GM12865 (cell line): ENCODE measurements around the gene NT5C3B.
A peak's percentile ranks its signal among the peaks of the same experiment; 100 is the strongest.
"Not testable (repeated sequence)": the region's sequence is repeated elsewhere in the genome, so short reads cannot be mapped to it uniquely, and the experiment has no call there.

Source experiments
- DNase-seq: peaks from one replicate; pipeline ENCODE4 v3.0.0; 2010; ENCODE audit warnings: low read depth
- H3K4me3 ChIP-seq: 2 replicates; pipeline ENCODE4 v1.5.1; 2011; ENCODE audit warnings: mild to moderate bottlenecking, low read depth, low read length, control low read depth
- TF ChIP-seq, protein P1 (sequence below): IDR thresholded peaks from 2 replicates; pipeline ENCODE4 v1.5.1; 2011; ENCODE audit warnings: low read length, control low read depth, low read depth, inconsistent platforms; ENCODE audit not compliant: insufficient read depth; ENCODE audit errors: missing control alignments

NT5C3B gene

DNA sequence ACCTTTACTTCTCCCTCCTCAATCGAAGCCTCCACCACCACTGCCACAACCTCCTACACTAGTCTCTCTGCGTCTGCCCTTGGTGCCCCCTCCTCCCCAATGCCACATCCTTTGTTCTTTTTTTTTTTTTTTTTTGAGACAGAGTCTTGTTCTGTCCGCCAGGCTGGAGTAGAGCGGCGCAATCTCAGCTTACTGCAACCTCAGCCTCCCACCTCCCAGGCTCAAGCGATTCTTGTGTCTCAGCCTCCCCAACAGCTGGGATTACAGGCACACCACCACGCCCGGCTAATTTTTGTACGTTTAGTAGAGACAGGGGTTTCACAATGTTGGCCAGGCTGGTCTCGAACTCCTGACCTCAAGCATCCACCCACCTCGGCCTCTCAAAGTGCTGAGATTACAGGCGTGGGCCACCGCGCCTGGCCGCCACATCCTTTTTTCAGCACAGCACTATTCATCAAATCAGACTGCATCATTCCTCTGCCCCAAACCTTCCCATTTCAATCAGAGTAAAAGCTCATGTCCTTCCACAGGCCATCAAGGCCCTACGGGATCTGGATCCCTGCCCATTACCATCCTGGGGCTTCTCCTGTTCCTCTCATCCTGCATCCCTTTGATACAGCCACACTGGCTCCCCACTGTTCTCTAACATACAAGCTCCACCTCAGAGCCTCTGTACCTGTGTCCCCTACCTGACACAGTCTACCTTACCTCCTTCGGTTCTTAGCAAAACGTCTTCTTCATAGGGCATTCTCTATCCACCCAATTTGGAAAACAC, 27.2 kb upstream of the NT5C3B start:
- TF ChIP-seq, protein P1, sequence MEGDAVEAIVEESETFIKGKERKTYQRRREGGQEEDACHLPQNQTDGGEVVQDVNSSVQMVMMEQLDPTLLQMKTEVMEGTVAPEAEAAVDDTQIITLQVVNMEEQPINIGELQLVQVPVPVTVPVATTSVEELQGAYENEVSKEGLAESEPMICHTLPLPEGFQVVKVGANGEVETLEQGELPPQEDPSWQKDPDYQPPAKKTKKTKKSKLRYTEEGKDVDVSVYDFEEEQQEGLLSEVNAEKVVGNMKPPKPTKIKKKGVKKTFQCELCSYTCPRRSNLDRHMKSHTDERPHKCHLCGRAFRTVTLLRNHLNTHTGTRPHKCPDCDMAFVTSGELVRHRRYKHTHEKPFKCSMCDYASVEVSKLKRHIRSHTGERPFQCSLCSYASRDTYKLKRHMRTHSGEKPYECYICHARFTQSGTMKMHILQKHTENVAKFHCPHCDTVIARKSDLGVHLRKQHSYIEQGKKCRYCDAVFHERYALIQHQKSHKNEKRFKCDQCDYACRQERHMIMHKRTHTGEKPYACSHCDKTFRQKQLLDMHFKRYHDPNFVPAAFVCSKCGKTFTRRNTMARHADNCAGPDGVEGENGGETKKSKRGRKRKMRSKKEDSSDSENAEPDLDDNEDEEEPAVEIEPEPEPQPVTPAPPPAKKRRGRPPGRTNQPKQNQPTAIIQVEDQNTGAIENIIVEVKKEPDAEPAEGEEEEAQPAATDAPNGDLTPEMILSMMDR = no peak
- peak; percentile 17 for DNase-seq
- H3K4me3 ChIP-seq = peak overlapping the region; percentile 74

DNA sequence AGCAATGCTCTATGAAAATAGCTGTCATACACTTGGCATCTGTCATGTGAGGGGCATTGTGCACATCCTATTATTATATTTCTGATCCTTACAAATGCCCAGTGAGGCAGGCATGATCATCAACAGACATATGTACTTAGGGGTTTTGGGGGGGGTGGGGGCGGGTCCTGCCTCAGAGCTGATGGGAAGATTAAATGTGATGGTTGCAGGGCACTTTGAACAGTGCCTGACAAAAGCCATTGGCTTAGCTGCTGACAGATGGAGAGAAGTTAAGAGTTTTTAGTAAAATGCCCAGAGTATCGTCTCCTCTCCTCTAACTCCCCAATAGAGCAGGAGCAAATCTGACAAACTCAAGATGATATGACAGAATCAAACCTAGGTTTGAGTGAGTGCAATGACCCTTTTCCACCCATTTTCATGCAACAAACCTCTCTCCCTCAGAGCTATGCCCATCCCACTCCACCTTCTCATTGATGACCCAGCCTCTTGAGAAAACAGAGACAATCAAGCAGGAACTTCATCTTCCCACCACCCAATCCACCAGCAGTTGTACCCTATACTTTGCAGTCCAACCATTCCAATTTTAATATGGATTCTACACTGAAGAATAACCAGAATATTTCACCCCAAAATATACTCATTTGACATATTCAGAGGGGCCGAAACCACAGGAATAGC, 24.4 kb upstream of the NT5C3B start:
- TF ChIP-seq, protein P1 = no peak
- H3K4me3 ChIP-seq = no peak overlapping the region
- no peak for DNase-seq

DNA sequence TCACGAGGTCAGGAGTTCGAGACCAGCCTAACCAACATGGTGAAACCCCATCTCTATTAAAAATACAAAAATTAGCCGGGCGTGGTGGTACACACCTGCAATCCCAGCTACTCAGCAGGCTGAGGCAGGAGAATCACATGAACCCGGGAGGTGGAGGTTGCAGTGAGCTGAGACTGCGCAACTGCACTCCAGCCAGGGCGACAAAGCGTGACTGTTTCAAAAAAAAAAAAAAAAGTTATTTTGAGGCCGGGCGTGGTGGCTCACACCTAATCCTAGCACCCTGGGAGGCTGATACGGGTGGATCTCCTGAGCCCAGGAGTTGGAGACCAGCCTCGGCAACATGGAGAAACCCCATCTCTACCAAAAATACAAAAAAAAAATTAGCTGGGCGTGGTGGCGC, 15.3 kb upstream of the NT5C3B start:
- DNase-seq, H3K4me3 ChIP-seq: not testable (repeated sequence)

DNA sequence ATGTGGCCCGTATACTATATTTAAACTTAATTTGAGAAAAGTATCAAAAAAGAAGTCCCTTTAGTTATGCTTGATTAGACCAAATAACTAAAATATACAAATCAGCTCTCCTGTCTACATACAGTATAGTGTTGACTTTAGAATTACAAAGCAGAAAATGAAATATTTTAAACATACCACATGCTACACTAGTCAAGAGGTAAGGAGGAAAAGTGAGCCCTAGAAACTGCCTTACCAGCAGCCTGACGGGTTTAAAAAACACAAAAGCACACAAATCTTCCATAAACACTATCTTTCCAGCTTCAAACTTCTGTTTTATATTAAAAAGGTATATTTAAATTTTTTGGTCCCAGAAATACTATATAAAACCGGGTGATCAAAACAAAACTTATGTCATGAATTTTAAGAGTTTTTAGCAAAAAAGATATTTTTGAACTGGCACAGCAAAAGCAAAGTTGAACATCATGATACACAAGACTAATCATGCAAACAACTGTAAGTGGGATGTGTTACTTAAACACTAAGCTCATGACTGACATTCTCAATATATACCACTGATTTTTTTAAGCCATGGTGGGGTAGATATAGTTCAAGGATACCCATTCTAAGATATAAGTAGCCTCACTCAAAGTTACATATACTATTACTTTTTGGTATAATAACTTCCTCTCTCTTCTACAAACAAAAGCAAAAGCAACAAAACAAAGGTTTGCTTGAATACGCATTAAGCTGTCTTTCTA, 13.4 kb upstream of the NT5C3B start:
- DNase-seq = no peak
- H3K4me3 ChIP-seq = no peak overlapping the region
- TF ChIP-seq, protein P1 = no peak

DNA sequence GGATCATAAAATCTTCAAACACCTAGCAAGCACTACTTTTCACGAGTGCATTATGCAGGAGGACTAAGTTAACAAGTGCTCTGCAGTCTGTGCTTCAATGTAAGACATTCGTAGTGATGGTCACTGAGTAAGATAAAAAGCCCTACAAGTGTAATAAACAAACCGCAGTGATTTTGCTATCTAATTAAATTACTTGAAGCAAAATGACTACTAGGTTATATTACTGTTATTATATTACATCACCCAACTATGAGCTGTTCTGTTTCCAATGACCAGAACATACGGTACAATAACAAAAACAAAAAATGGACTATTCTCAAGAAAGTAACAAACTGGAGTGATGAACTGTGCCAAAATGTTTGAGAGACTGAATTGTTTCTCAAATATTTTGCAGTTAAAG, 12.8 kb upstream of the NT5C3B start:
- H3K4me3 ChIP-seq = no peak overlapping the region
- TF ChIP-seq, protein P1 = no peak
- no peak for DNase-seq

DNA sequence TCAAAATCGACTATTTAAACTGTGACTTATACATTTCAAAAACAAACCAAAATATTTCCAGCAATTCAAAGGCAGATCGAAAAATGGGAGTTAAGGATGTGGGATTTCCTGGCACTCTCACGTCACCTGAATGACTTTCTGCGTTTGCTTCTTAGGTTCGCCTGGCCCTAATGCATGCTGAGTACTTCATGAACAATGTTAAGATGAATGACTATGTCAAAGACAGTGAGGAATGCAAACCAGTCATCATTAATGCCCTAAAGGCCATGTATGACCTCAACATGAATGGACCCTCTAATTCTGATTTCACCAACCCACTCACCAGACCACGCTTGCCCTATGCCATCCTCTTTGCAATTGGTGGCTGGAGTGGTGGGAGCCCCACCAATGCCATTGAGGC, 8.9 kb upstream of the NT5C3B start:
- no peak overlapping the region for H3K4me3 ChIP-seq
- no peak for DNase-seq
- TF ChIP-seq, protein P1 = no peak

DNA sequence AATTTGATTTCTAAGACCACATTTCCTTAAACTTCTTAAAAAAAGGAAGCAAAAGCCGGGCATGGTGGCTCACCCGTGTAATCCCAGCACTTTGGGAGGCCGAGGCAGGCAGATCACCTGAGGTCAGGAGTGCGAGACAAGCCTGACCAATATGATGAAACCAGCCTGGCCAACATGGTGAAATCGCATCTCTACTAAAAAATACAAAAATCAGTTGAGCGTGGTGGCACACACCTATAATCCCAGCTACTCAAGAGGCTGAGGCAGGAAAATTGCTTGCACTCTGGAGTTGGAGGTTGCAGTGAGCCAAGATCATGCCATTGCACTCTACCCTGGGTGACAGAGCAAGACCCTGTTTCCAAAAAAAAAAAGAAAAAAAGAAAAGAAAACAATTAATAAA, 4.7 kb upstream of the NT5C3B start:
- not testable (repeated sequence) for DNase-seq, H3K4me3 ChIP-seq

DNA sequence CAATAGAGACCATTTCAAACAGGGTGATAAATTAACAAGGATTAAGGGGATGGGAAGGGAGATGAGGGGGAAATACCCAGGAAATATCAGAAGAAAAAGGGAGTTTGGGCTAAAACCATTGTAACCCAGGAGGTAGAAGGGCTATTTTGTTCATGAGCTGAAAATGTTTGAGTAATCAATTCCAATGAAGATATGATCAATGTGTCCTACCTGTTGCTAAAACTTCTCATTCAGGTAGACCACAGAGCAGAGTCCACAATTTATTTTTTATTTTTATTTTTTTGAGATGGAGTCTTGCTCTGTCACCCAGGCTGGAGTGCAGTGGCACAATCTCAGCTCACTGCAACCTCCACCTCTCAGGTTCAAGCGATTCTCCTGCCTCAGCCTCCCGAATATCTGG, 3.4 kb upstream of the NT5C3B start:
- H3K4me3 ChIP-seq, DNase-seq: not testable (repeated sequence)
